CD14-positive monocyte (primary cell): ENCODE results near the gene RNASE13. TPM values are rescaled to one million over a fixed set of nuclear protein-coding genes. Genes with fewer than 3 reads are reported as not detected.

Experiments
- DNase-seq, 3 donors: peaks; one replicate each; pipeline ENCODE4 v3.0.0-alpha.2; 2011 to 2022
- H2AFZ ChIP-seq: 2 replicates; pipeline ENCODE4 v1.6.0; 2012; ENCODE audit warnings: mild to moderate bottlenecking, low read depth, low read length, inconsistent platforms; ENCODE audit not compliant: insufficient read depth, poor library complexity, severe bottlenecking
- H3K27ac ChIP-seq, 2 donors: 1 replicate in 1 of 2; 2 replicates in 1 of 2; pipeline ENCODE4 v1.5.1; 2012 to 2013; ENCODE audit warnings: low read length in 2 of 2, control low read depth in 1 of 2, inconsistent platforms in 1 of 2, low read depth in 1 of 2, mild to moderate bottlenecking in 1 of 2
- H3K27me3 ChIP-seq, 2 donors: one replicate each; pipeline versions ENCODE4 v1.6.0 to v1.6.1; 2011 to 2013; ENCODE audit warnings: low read length in 2 of 2; ENCODE audit not compliant: control insufficient read depth in 2 of 2, insufficient read depth in 2 of 2
- H3K36me3 ChIP-seq, 2 donors: replicated peaks in 1 of 2; 1 replicate in 1 of 2; 2 replicates in 1 of 2; pipeline versions ENCODE4 v1.5.1 to v1.6.1; 2012 to 2013; ENCODE audit warnings: low read length in 2 of 2, control low read depth in 1 of 2, inconsistent platforms in 1 of 2, mild to moderate bottlenecking in 1 of 2; ENCODE audit not compliant: insufficient read depth in 2 of 2, control insufficient read depth in 1 of 2
- H3K4me1 ChIP-seq, 2 donors: 1 replicate in 1 of 2; 2 replicates in 1 of 2; pipeline versions ENCODE4 v1.5.1 to v1.6.1; 2012 to 2013; ENCODE audit warnings: low read length in 2 of 2, control low read depth in 1 of 2, inconsistent platforms in 1 of 2, mild to moderate bottlenecking in 1 of 2, moderate library complexity in 1 of 2; ENCODE audit not compliant: insufficient read depth in 2 of 2, control insufficient read depth in 1 of 2
- H3K4me2 ChIP-seq: replicated peaks from 2 replicates; pipeline ENCODE3; 2012; ENCODE audit warnings: low read length, moderate library complexity, mild to moderate bottlenecking; ENCODE audit not compliant: poor library complexity, severe bottlenecking; ENCODE audit errors: extremely low read depth
- H3K4me3 ChIP-seq, 3 experiments: fragments of 200-600 bp in 1 of 3; sonication (generic) in 1 of 3; replicated peaks in 1 of 3; 1 replicate in 2 of 3; 2 replicates in 1 of 3; pipeline ENCODE4 v1.5.1; 2011 to 2013; ENCODE audit warnings: low read length in 3 of 3, mild to moderate bottlenecking in 3 of 3, control low read depth in 2 of 3, low read depth in 2 of 3, inconsistent platforms in 1 of 3, moderate library complexity in 1 of 3
- H3K79me2 ChIP-seq: 2 replicates; pipeline ENCODE4 v1.6.0; 2012; ENCODE audit warnings: mild to moderate bottlenecking, control low read depth, inconsistent platforms, low read length, moderate library complexity; ENCODE audit not compliant: insufficient read depth
- H3K9ac ChIP-seq: 2 replicates; pipeline ENCODE4 v1.6.0; 2017; ENCODE audit warnings: low read length, mild to moderate bottlenecking; ENCODE audit not compliant: insufficient read depth, poor library complexity, severe bottlenecking
- H3K9me3 ChIP-seq, 2 donors: replicated peaks in 1 of 2; 1 replicate in 1 of 2; 2 replicates in 1 of 2; pipeline versions ENCODE4 v1.5.1 to v1.6.1; 2012 to 2013; ENCODE audit warnings: low read length in 2 of 2, control low read depth in 1 of 2; ENCODE audit not compliant: control insufficient read depth in 1 of 2, insufficient read depth in 1 of 2
- H4K20me1 ChIP-seq: 2 replicates; pipeline ENCODE4 v1.6.0; 2012; ENCODE audit warnings: mild to moderate bottlenecking, low read length, control low read depth, moderate library complexity; ENCODE audit not compliant: insufficient read depth
- H3K27ac Mint-ChIP-seq, 7 donors: one replicate each; pipeline ENCODE4 v1.8.0; 2020; ENCODE audit warnings: mild to moderate bottlenecking in 7 of 7, mixed read lengths in 7 of 7, moderate library complexity in 6 of 7, inconsistent platforms in 2 of 7
- H3K27me3 Mint-ChIP-seq, 3 donors: one replicate each; pipeline ENCODE4 v1.8.0; 2021 to 2022; ENCODE audit warnings: low read depth in 3 of 3, mild to moderate bottlenecking in 3 of 3, mixed read lengths in 3 of 3, moderate library complexity in 3 of 3, inconsistent platforms in 1 of 3
- H3K36me3 Mint-ChIP-seq, 2 donors: one replicate each; pipeline ENCODE4 v1.8.0; 2020; ENCODE audit warnings: mixed read lengths in 2 of 2, inconsistent platforms in 1 of 2, mild to moderate bottlenecking in 1 of 2
- H3K4me1 Mint-ChIP-seq: one replicate; pipeline ENCODE4 v1.8.0; 2020; ENCODE audit warnings: mild to moderate bottlenecking, mixed read lengths
- H3K4me3 Mint-ChIP-seq, 2 donors: one replicate each; pipeline ENCODE4 v1.8.0; 2020; ENCODE audit warnings: mild to moderate bottlenecking in 2 of 2, mixed read lengths in 2 of 2, moderate library complexity in 1 of 2
- H3K9me3 Mint-ChIP-seq, 7 donors: one replicate each; pipeline ENCODE4 v1.8.0; 2020 to 2022; ENCODE audit warnings: mixed read lengths in 7 of 7, mild to moderate bottlenecking in 6 of 7, moderate library complexity in 6 of 7, inconsistent platforms in 2 of 7
- CTCF ChIP-seq: fragments of 200-600 bp; IDR thresholded peaks from one replicate; pipeline ENCODE4 v1.8.0; 2022; ENCODE audit warnings: antibody characterized with exemption, mild to moderate bottlenecking
- WGBS: methylation state at CpG from one replicate; pipeline ENCODE4 v1.1.5; 2013; ENCODE audit warnings: missing lambda C conversion rate; ENCODE audit not compliant: insufficient coverage; 5-methylcytosine and 5-hydroxymethylcytosine counted together
- intact Hi-C, 2 donors: fragments of 100-400 bp; cut with micrococcal nuclease; formaldehyde crosslinking; loops; one replicate each; pipeline versions ENCODE4 v1.15.0 to v1.15.1; 2023
- polyA plus RNA-seq, 3 donors: library from polyadenylated mRNA; depleted of rRNA in 1 of 3; unstranded in 2 of 3; stranded (reverse) in 1 of 3; fragments of 300-500 nt in 2 of 3; fragments of >200 nt in 1 of 3; fragmentation: Illumina TruSeq in 2 of 3; gene quantifications; 1 replicate in 2 of 3; 2 replicates in 1 of 3; pipeline ENCODE4 v1.2.3, GENCODE V29; 2012 to 2021

The RNASE13 gene
- polyA plus RNA-seq, 3 donors: 0.39 TPM; not detected in 2

- H3K9me3 Mint-ChIP-seq: peaks cover 0 to 3% (median 0%) of the 10 kb centered on the region in 7 donors
- H3K4me3 Mint-ChIP-seq: no peak overlapping the region
- Histone ChIP-seq H3K9me3 (no peaks in the 10 kb centered on the region), H2AFZ (no peak overlapping the region), H3K4me1 (peaks cover 27 to 32% of the 10 kb centered on the region in 2 donors), H3K9ac (no peak overlapping the region), H4K20me1 (peaks cover 11% of the 10 kb centered on the region), H3K27me3 (no peaks in the 10 kb centered on the region), H3K79me2 (peaks cover 33% of the 10 kb centered on the region), H3K4me3 (no peak overlapping the region), H3K27ac (peak overlapping the region in 1 of 2 donors; percentile 3), H3K36me3 (peaks cover 62 to 71% of the 10 kb centered on the region in 2 donors), H3K4me2 (no peak overlapping the region)
- H3K27me3 Mint-ChIP-seq: peaks cover 1 to 5% (median 2%) of the 10 kb centered on the region in 3 donors
- no peak for DNase-seq
- intact Hi-C loops: no loop called here
- peak overlapping the region in 4 of 7 donors; percentile 48 to 63 (median 56) for H3K27ac Mint-ChIP-seq
- peaks cover 32% of the 10 kb centered on the region for H3K4me1 Mint-ChIP-seq
- H3K36me3 Mint-ChIP-seq: peaks cover 58 to 66% of the 10 kb centered on the region in 2 donors
- 98% methylated on average over 20 of the region's 26 CpGs for WGBS
- TF ChIP-seq CTCF: no peak
These were observed 40.0 kb upstream of the RNASE13 start for GRCh38 chr14:21074398-21075272.

- H3K79me2 ChIP-seq: peaks cover 38% of the 10 kb centered on the region
- no peak overlapping the region for H3K4me2 ChIP-seq
- H3K27ac Mint-ChIP-seq: peak overlapping the region in 3 of 7 donors; percentile 42 to 80 (median 58)
- peaks cover 0 to 3% of the 10 kb centered on the region in 2 donors for H3K27me3 ChIP-seq
- WGBS: 100% methylated on average over 8 of the region's 9 CpGs
- H3K36me3 ChIP-seq: peaks cover 55 to 64% of the 10 kb centered on the region in 2 donors
- peaks cover 0 to 3% (median 0%) of the 10 kb centered on the region in 7 donors for H3K9me3 Mint-ChIP-seq
- intact Hi-C loops: no loop called here
- no peak overlapping the region for H2AFZ ChIP-seq
- H3K27me3 Mint-ChIP-seq: peaks cover 5 to 9% (median 6%) of the 10 kb centered on the region in 3 donors
- no peak for TF ChIP-seq CTCF
- H3K9me3 ChIP-seq: no peaks in the 10 kb centered on the region
- peaks cover 39% of the 10 kb centered on the region for H3K4me1 Mint-ChIP-seq
- H3K27ac ChIP-seq: no peak overlapping the region
- no peak for DNase-seq
- no peak overlapping the region for H3K9ac ChIP-seq
- peaks cover 51 to 59% of the 10 kb centered on the region in 2 donors for H3K36me3 Mint-ChIP-seq
- H4K20me1 ChIP-seq: peaks cover 11% of the 10 kb centered on the region
- no peak overlapping the region for H3K4me3 Mint-ChIP-seq
- H3K4me1 ChIP-seq: peaks cover 34 to 39% of the 10 kb centered on the region in 2 donors
- no peak overlapping the region for H3K4me3 ChIP-seq
These were observed 39.3 kb upstream of the RNASE13 start for GRCh38 chr14:21073921-21074320.
